ENCODE results near the gene SEPTIN11. TPM values are rescaled to one million over a fixed set of nuclear protein-coding genes. Genes with fewer than 3 reads are reported as not detected.

SEPTIN11 gene
- total RNA-seq, 1 experiment from 2014 or later, result 77.3 TPM

DNA sequence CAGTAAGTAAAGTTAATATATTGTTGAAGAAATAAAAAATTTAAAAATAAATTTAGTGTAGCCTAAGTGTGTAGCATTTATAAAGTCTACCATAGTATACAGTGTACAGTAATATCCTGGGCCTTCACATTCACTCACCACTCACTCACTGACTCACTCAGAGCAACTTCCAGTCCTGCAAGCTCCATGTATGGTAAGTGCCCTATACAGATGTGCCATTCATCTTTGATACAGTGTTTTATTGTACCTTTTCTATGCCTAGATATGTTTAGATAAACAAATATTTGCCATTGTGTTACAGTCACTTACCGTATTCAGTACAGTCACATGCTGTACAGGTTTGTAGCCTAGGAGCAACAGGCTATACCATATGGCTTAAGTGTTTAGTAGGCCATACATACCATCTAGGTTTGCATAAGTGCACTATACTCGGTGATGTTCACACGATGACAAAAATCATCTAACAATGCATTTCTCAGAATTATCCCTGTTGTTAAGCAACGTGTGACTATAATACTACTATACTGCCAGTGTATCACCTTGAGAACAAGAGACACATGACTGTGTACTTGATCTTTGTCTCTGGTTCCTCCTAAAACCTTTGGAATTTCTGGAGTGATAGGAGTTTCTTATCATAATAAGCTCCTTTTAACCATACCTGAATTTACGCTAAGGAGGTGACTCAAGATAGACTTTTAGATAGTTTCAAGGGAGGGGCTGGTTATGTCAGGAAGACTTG lies 25.8 kb upstream of the SEPTIN11 start:
- H2BK5ac ChIP-seq (ENCODE audit: insufficient read length, low read length), result no peak overlapping the region
- no peak overlapping the region for H3K23ac ChIP-seq (ENCODE audit: insufficient read length, low read depth, low read length)
- no peak overlapping the region for H4K91ac ChIP-seq (ENCODE audit: insufficient read length, low read depth, low read length)
- peaks cover 0 to 2% (median 0%) of the 10 kb centered on the region in 3 experiments; a peak in 1 of 7 replicates for H3K36me3 Mint-ChIP-seq (ENCODE audit: insufficient read depth in 1 of 3, low read depth in 3 of 3)
- no peak for DNase-seq
- H4K20me1 ChIP-seq (ENCODE audit: control insufficient read depth, insufficient read depth, insufficient read length), result no peaks in the 10 kb centered on the region
- H3K4ac ChIP-seq (ENCODE audit: low read depth, low read length), result no peak overlapping the region
- peaks cover 6 to 9% of the 10 kb centered on the region in 2 experiments; a peak in 4 of 5 replicates for H3K9me3 Mint-ChIP-seq
- H3K27ac ChIP-seq (ENCODE audit: insufficient read length, low read depth, low read length), result no peak overlapping the region
- H3K4me1 ChIP-seq (ENCODE audit: insufficient read depth, low read length), result no peaks in the 10 kb centered on the region
- H3K23me2 ChIP-seq (ENCODE audit: insufficient read length, low read depth, low read length, poor library complexity, severe bottlenecking), result no peaks in the 10 kb centered on the region
- H2BK120ac ChIP-seq (ENCODE audit: low read depth, low read length, poor library complexity, severe bottlenecking), result no peak overlapping the region
- TF ChIP-seq, protein P1, sequence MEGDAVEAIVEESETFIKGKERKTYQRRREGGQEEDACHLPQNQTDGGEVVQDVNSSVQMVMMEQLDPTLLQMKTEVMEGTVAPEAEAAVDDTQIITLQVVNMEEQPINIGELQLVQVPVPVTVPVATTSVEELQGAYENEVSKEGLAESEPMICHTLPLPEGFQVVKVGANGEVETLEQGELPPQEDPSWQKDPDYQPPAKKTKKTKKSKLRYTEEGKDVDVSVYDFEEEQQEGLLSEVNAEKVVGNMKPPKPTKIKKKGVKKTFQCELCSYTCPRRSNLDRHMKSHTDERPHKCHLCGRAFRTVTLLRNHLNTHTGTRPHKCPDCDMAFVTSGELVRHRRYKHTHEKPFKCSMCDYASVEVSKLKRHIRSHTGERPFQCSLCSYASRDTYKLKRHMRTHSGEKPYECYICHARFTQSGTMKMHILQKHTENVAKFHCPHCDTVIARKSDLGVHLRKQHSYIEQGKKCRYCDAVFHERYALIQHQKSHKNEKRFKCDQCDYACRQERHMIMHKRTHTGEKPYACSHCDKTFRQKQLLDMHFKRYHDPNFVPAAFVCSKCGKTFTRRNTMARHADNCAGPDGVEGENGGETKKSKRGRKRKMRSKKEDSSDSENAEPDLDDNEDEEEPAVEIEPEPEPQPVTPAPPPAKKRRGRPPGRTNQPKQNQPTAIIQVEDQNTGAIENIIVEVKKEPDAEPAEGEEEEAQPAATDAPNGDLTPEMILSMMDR (conservative IDR thresholded peaks at IDR 0.05), result no peak
- H2AK5ac ChIP-seq (ENCODE audit: insufficient read length, low read length), result no peak overlapping the region
- no peak overlapping the region for H3T11ph ChIP-seq (ENCODE audit: low read length)
- no peak overlapping the region for H3K4me3 Mint-ChIP-seq
- no CpG with 5 or more reads among the region's 5 CpGs for WGBS (ENCODE audit: extremely low coverage, insufficient read length, low lambda C conversion rate)
- H2BK20ac ChIP-seq (ENCODE audit: low read depth, low read length, poor library complexity, severe bottlenecking), result no peak overlapping the region
- no peak overlapping the region for H3K18ac ChIP-seq (ENCODE audit: insufficient read length, low read depth, low read length)
- no peak overlapping the region for H2BK15ac ChIP-seq (ENCODE audit: low read depth, low read length)
- H3K27ac Mint-ChIP-seq, result no peak overlapping the region; a peak in 1 of 7 replicates
- no peaks in the 10 kb centered on the region for H3K79me2 ChIP-seq (ENCODE audit: insufficient read depth, low read length)
- H4K5ac ChIP-seq (ENCODE audit: insufficient read length, low read depth, low read length), result no peak overlapping the region
- H2AFZ ChIP-seq (ENCODE audit: low read length), result no peak overlapping the region
- no peak overlapping the region for H4K8ac ChIP-seq (replicated peaks; ENCODE audit: insufficient read length, low read depth, low read length)
- no peak overlapping the region for H3K9ac ChIP-seq (ENCODE audit: extremely low read depth, insufficient read length, low read length)
- H3K4me2 ChIP-seq (ENCODE audit: insufficient read depth, insufficient read length, low read length), result no peak overlapping the region
- no peaks in the 10 kb centered on the region for H3K27me3 ChIP-seq (ENCODE audit: insufficient read depth, low read length)
- no peak overlapping the region for H2BK12ac ChIP-seq (ENCODE audit: insufficient read length, low read depth, low read length)
- peaks cover 26% of the 10 kb centered on the region for H3K27me3 Mint-ChIP-seq (ENCODE audit: low read depth)
- no peak overlapping the region for H3K14ac ChIP-seq (ENCODE audit: insufficient read depth, low read length)
- H3K4me1 Mint-ChIP-seq, result peaks cover 3 to 5% of the 10 kb centered on the region in 2 experiments; a peak in 2 of 4 replicates
- H3K9me3 ChIP-seq (ENCODE audit: control insufficient read depth, low read depth, low read length), result no peaks in the 10 kb centered on the region
- H3K56ac ChIP-seq (ENCODE audit: insufficient read length, low read depth, low read length), result no peak overlapping the region
- H3K79me1 ChIP-seq (ENCODE audit: insufficient read depth, low read depth, low read length, poor library complexity, severe bottlenecking), result no peaks in the 10 kb centered on the region

All from H9 (cell line).